ENCODE data around the gene FER. TPM values are rescaled to one million over a fixed set of nuclear protein-coding genes. Genes with fewer than 3 reads are reported as not detected.

Gene FER
- total and polyA plus RNA-seq, 10 of the 15 experiments (the other 5 are each of a cell fraction or from before 2014, with no cell fraction given) = 4.4 to 19.1 (median 9.6) TPM

DNA sequence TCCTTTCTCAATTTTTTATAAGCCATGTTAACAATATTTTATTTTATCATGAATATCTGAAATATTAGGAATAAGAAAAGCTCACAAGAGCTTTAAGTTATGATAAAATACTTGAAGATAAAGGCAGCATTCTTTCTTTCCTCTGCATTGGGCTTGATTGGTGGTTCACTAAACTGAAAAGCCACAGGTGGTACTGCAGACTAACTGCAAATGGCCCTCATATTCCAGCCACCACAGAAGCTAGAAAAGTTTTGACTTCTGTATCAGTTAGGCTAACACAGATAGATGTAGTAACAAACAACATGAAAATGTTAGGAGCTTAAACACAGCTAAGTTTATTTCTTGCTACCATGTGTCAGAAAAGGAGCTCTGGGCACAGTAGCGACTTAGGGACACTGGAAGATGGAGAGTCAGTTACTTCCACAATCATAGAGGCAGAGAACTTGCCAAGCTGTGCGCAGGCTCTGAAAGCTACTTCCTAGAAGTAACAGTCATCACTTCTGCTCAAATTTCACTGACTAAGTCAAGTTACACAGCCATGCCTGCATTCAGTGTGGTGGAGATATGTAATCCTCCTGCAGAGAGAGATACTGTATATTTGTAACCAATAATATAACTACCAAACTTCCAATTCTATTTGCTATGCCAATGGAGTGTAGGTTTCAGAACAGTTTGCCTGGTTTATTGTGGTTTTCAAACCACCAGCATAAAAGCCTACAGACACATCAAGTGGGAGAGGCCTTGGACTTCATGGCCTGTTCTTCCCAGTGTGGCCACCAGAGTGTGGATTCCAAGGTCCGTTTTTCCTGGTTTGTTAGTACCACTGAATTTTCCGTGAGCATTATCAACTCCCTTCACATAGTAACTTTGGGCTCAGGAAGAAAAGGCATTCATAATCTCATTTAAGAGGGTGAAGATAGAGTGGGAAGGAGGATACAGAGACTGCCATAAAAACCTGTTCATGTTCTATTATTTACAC is 393.8 kb downstream of the FER start:
- TF ChIP-seq SKIL (IDR thresholded peaks at IDR 0.05; ENCODE audit: low read depth, poor library complexity, severe bottlenecking) (no peak), PAX5 (IDR thresholded peaks at IDR 0.05; ENCODE audit: borderline replicate concordance, low read depth, low read length) (no peak), POU2F2 (IDR thresholded peaks at IDR 0.05; ENCODE audit: borderline replicate concordance, low read depth, low read length) (no peak), TAF1 (IDR thresholded peaks at IDR 0.05; ENCODE audit: borderline replicate concordance, low read depth, low read length) (no peak)
- ChIA-PET SMC1A (ENCODE audit: uncharacterized antibody, unreplicated experiment) (interaction anchor here (0.9 to 1.6 kb wide), 3 partner anchors 9 to 43 kb away, joined by 3 to 4 read pairs (median 4); no protein-coding TSS in a partner anchor), CTCF (no interaction called here), POLR2A (no interaction called here), RAD21 (ENCODE audit: unreplicated experiment) (interaction anchor here (1.1 kb wide), 1 partner anchor 499 kb away, joined by 4 read pairs; no protein-coding TSS in a partner anchor)
- Histone ChIP-seq H3K9me3 (replicated peaks; ENCODE audit: control insufficient read depth, insufficient read depth, low read length) (no peaks in the 10 kb centered on the region), H4K20me1 (ENCODE audit: control insufficient read depth, insufficient read depth) (no peaks in the 10 kb centered on the region), H3K27ac (ENCODE audit: control insufficient read depth, insufficient read depth) (no peak overlapping the region), H3K36me3 (ENCODE audit: control insufficient read depth in 2 of 2, insufficient read depth in 2 of 2, low read length in 1 of 2) (no peaks in the 10 kb centered on the region; a peak in 1 of 4 replicates), H3K4me2 (ENCODE audit: control insufficient read depth, insufficient read depth) (no peak overlapping the region), H3K79me2 (ENCODE audit: control insufficient read depth, insufficient read depth, low read length) (no peaks in the 10 kb centered on the region), H3K4me3 (no peak overlapping the region), H3K27me3 (replicated peaks in 1 of 2; ENCODE audit: control insufficient read depth in 2 of 2, insufficient read depth in 2 of 2, low read length in 1 of 2) (no peaks in the 10 kb centered on the region), H3K4me1 (ENCODE audit: control insufficient read depth, insufficient read depth, low read length) (no peaks in the 10 kb centered on the region), H2AFZ (ENCODE audit: control insufficient read depth, low read depth, low read length) (no peak overlapping the region), H3K9ac (ENCODE audit: control insufficient read depth, insufficient read depth, low read length) (no peak overlapping the region)
- no peak for ATAC-seq
- in situ Hi-C loops (cut with MboI) (no loop called here), intact Hi-C loops (cut with micrococcal nuclease; ENCODE audit: unreplicated experiment) (no loop called here)
- no TSS peak for BruUV-seq (replicated peaks)
- FAIRE-seq = no peak
- WGBS (ENCODE audit: insufficient coverage, insufficient replicate concordance, low lambda C conversion rate, missing lambda C conversion rate) = 84% methylated on average over 4 of the region's 4 CpGs
- DNase-seq (ENCODE audit: low read depth, low spot score) = no peak
